ENCODE data around the gene DDX51.
"Not testable (repeated sequence)": the region's sequence is repeated elsewhere in the genome, so short reads cannot be mapped to it uniquely, and the experiment has no call there.

Gene DDX51

DNA sequence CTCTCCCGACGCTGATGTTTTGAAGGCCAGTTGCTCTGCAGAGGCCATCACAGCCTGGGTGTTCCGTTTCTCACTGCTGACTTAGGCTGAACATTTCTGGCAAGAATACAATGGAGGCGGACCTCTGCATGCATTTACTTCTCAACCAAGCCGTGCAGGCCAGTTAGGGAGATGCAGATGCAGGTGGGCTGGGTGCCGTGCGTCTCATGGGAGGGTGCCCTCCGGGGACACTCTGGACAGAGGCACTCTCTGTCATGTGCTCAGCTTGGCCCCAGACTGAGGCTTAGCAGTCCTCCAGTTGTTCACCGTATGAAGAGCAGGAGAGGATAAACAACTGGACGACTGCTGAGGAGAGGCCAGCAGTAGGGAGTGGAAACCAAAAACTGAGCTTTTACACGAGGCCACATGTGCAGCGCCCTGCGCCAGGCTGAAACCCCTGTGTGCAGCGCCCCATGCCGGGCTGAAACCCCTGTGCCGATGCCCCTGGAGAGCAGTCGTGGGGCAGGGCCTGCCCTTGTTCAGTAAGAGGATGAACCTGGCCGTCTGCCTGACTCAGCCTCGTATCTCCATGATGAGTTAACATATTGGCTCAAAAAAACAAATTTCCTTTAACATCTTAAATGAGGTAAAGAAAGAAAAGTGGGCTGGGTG, 32.3 kb downstream of the DDX51 start:
- no peaks in the 10 kb centered on the region for H3K9me3 ChIP-seq (ENCODE audit: insufficient read depth, low read depth, low read length)
- no peak overlapping the region for H3K9ac ChIP-seq (ENCODE audit: low read depth, low read length)
- H3K27me3 ChIP-seq (ENCODE audit: insufficient read depth, low read length) = no peaks in the 10 kb centered on the region
- H3K4me3 ChIP-seq (ENCODE audit: low read length) = no peak overlapping the region
- H3K27ac ChIP-seq (ENCODE audit: low read length) = no peak overlapping the region
- peaks cover 60% of the 10 kb centered on the region for H3K36me3 ChIP-seq (ENCODE audit: insufficient read depth, low read depth, low read length)
- H3K4me1 ChIP-seq (ENCODE audit: insufficient read depth, low read length) = no peaks in the 10 kb centered on the region

DNA sequence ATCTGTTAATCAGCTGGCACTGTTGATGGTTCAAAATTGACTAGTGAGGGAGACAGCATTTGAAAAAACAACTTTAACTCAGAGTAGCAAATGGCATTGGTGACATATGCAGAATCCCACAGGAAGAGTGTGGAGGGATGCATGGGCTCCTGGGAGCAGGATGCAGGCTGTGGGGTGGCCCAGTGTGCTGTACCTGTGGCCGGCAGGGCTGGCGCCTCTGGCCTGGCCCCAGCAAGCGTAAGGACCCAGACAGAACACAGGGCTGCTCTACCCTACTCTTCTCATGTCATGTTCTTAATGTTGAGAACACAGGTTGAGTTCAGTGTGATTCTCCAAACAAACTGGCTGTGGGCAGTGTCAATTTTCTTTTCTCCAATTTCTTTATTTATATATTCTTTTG, 33.4 kb downstream of the DDX51 start:
- Histone ChIP-seq H3K4me3 (ENCODE audit: low read length) (no peak overlapping the region), H3K27me3 (ENCODE audit: insufficient read depth, low read length) (no peaks in the 10 kb centered on the region), H3K9me3 (ENCODE audit: insufficient read depth, low read depth, low read length) (no peaks in the 10 kb centered on the region), H3K36me3 (ENCODE audit: insufficient read depth, low read depth, low read length) (peaks cover 53% of the 10 kb centered on the region), H3K9ac (ENCODE audit: low read depth, low read length) (no peak overlapping the region), H3K27ac (ENCODE audit: low read length) (no peak overlapping the region), H3K4me1 (ENCODE audit: insufficient read depth, low read length) (no peaks in the 10 kb centered on the region)

DNA sequence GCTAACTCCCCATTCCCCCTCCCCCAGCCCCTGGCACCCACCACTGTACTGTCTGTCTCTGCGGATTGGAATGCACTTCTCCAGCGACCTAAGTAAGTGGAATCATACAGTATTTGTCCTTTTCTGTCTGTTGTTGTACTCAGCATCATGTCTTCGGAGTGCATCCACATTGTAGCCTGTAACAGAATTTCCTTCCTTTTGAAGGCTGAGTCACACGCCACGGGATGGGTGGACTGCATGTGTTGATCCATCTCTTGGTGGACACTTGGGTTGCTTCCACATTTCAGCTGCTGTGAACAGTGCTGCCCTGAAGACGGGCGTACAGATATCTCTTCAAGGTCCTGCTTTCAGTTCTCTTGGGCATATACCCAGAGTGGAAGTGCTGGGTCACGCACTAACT, 34.4 kb downstream of the DDX51 start:
- Histone ChIP-seq H3K27me3 (ENCODE audit: insufficient read depth, low read length) (no peaks in the 10 kb centered on the region), H3K4me1 (ENCODE audit: insufficient read depth, low read length) (no peaks in the 10 kb centered on the region), H3K9me3 (ENCODE audit: insufficient read depth, low read depth, low read length) (no peaks in the 10 kb centered on the region), H3K4me3 (ENCODE audit: low read length) (no peak overlapping the region), H3K27ac (ENCODE audit: low read length) (no peak overlapping the region), H3K36me3 (ENCODE audit: insufficient read depth, low read depth, low read length) (peaks cover 51% of the 10 kb centered on the region), H3K9ac (ENCODE audit: low read depth, low read length) (no peak overlapping the region)

DNA sequence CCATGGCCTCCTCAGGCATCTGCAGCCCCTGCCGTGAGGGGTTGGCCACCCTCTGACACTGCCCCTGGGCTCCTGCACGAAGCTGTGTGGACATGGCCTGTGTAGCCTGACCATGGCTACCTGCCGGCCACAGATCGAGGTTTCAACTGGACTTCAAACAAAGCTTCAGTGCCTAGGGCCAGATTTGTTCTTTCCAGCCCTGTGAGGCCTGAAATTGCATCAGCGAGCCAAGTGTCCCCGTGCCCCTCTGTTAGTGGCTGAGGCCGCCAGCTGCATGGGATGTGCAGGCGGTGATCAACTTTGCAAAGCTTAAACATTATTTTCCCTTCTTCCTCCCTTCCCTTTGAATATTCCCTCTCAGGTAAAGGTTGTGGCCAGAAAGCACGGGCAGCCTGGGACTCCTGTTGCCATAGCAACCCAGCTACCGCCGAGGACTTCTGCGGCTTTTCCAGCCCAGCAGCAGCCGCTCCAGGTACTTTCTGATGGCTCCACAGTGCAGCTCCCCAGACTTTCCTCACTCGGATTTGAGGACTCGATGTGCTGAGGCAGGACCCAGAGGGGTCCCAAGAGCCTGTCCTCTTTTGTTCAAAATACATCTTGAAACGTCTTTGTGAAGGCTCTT, 35.8 kb downstream of the DDX51 start:
- no peaks in the 10 kb centered on the region for H3K9me3 ChIP-seq (ENCODE audit: insufficient read depth, low read depth, low read length)
- H3K4me3 ChIP-seq (ENCODE audit: low read length) = no peak overlapping the region
- H3K36me3 ChIP-seq (ENCODE audit: insufficient read depth, low read depth, low read length) = peaks cover 37% of the 10 kb centered on the region
- no peak overlapping the region for H3K9ac ChIP-seq (ENCODE audit: low read depth, low read length)
- peaks cover 2% of the 10 kb centered on the region; the same call in 1 of the 2 replicates for H3K4me1 ChIP-seq (ENCODE audit: insufficient read depth, low read length)
- H3K27me3 ChIP-seq (ENCODE audit: insufficient read depth, low read length) = no peaks in the 10 kb centered on the region
- H3K27ac ChIP-seq (ENCODE audit: low read length) = no peak overlapping the region

GRCh38 chr12:132106921-132107320, 37.2 kb downstream of the DDX51 start:
- Histone ChIP-seq H3K27me3 (ENCODE audit: insufficient read depth, low read length) (no peaks in the 10 kb centered on the region), H3K27ac (ENCODE audit: low read length) (no peak overlapping the region), H3K9ac (ENCODE audit: low read depth, low read length) (no peak overlapping the region), H3K9me3 (ENCODE audit: insufficient read depth, low read depth, low read length) (no peaks in the 10 kb centered on the region), H3K4me1 (ENCODE audit: insufficient read depth, low read length) (peaks cover 3% of the 10 kb centered on the region; the same call in 1 of the 2 replicates), H3K36me3 (ENCODE audit: insufficient read depth, low read depth, low read length) (peaks cover 35% of the 10 kb centered on the region), H3K4me3 (ENCODE audit: low read length) (no peak overlapping the region)

DNA sequence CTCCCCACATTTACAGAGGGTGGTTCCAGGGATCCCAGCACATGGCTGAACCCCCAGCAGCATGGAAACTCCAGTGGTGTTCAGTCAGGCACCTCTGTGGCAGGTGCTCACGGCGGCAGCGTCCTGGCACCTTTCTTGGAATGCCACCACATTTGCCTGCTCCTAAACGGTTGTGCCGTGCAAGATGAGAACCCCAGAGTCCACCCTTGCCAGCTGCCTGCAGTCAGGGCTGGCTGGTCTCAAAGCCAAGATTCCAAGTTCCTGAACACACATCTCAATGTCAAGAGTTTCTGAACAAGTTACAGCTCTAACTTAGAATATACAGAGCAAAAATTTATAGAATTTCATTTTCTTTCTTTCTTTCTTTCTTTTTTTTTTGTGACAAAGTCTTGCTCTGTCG, 38.7 kb downstream of the DDX51 start:
- peaks cover 27% of the 10 kb centered on the region for H3K36me3 ChIP-seq (ENCODE audit: insufficient read depth, low read depth, low read length)
- no peaks in the 10 kb centered on the region for H3K27me3 ChIP-seq (ENCODE audit: insufficient read depth, low read length)
- H3K4me1 ChIP-seq (ENCODE audit: insufficient read depth, low read length) = peaks cover 3% of the 10 kb centered on the region; the same call in 1 of the 2 replicates
- H3K9ac ChIP-seq (ENCODE audit: low read depth, low read length) = no peak overlapping the region
- H3K27ac ChIP-seq (ENCODE audit: low read length) = no peak overlapping the region
- H3K4me3 ChIP-seq (ENCODE audit: low read length) = no peak overlapping the region
- no peaks in the 10 kb centered on the region for H3K9me3 ChIP-seq (ENCODE audit: insufficient read depth, low read depth, low read length)

DNA sequence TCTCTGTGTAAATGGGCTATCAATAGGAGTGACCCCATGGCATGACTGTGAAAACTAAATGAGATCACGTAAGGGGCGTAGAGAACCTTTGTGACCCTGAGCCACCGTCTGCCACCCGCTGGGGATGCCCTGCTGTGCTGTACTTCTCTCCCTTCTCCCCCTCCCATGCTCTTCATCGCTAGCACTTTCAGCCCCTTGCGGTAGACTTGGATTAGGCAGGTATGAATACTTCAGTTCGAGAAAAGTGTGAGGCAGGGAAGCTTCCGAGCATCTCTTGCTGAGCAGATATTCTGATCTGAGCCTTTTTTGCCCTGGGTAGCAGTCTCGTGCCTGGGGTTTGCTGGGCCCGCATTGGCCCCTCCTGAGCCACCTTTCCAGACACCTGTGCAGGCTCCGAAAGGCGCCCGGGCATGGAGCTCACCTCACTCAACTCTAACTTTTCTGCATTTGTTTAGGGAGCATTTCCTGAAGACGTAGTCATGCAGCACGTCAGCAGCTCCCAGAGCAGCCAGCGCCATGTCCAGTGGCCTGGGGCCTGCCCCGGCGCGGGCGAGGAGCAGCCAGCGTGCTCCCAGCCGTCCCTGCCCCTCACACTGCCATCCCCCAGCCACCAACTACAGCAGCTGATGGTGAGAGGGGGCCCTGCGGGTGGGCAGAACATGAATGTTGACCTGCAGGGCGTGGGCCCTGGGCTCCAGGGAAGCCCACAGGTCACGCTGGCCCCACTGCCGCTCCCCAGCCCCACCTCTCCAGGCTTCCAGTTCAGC, 40.4 kb downstream of the DDX51 start:
- Histone ChIP-seq H3K36me3 (ENCODE audit: insufficient read depth, low read depth, low read length) (peaks cover 23% of the 10 kb centered on the region; the same call in 1 of the 2 replicates), H3K4me3 (ENCODE audit: low read length) (peak overlapping the region; percentile 33; the same call in 1 of the 2 replicates)

GRCh38 chr12:132103072-132103471, 41.0 kb downstream of the DDX51 start:
- peak overlapping the region; percentile 33; the same call in 1 of the 2 replicates for H3K4me3 ChIP-seq (ENCODE audit: low read length)
- H3K27ac ChIP-seq (ENCODE audit: low read length); H3K27me3 ChIP-seq (ENCODE audit: insufficient read depth, low read length); H3K4me1 ChIP-seq (ENCODE audit: insufficient read depth, low read length); H3K9me3 ChIP-seq (ENCODE audit: insufficient read depth, low read depth, low read length): not testable (repeated sequence)
- peaks cover 20% of the 10 kb centered on the region; the same call in 1 of the 2 replicates for H3K36me3 ChIP-seq (ENCODE audit: insufficient read depth, low read depth, low read length)
- H3K9ac ChIP-seq (ENCODE audit: low read depth, low read length) = peak overlapping the region; percentile 27; the same call in 1 of the 2 replicates

More for the DNA sequence above, 40.4 kb downstream of the DDX51 start:
- Histone ChIP-seq H3K9me3 (ENCODE audit: insufficient read depth, low read depth, low read length) (no peaks in the 10 kb centered on the region), H3K27ac (ENCODE audit: low read length) (no peak overlapping the region), H3K9ac (ENCODE audit: low read depth, low read length) (peak overlapping the region; percentile 27; the same call in 1 of the 2 replicates), H3K4me1 (ENCODE audit: insufficient read depth, low read length) (peaks cover 3% of the 10 kb centered on the region; the same call in 1 of the 2 replicates), H3K27me3 (ENCODE audit: insufficient read depth, low read length) (no peaks in the 10 kb centered on the region)

DNA sequence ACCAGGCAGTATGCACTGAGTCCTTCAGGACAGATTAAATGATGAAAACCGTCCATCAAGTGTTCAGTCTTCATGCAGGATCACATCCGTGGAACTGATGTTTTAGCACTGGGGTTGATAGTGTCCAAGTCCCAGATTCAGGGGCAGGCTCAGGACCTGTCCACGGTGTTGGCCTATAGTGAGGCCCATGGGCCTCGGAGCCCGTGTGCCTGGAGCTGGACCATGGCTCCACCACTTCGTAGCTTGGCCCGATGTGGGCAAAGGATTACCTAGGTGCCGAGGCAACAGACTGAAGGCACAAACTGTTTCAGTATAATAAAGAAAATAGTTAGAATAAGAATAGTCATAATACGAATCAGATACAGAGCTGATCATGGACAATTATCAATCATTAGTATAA, 41.8 kb downstream of the DDX51 start:
- Histone ChIP-seq H3K9ac (ENCODE audit: low read depth, low read length) (no peak overlapping the region), H3K27me3 (ENCODE audit: insufficient read depth, low read length) (no peaks in the 10 kb centered on the region), H3K9me3 (ENCODE audit: insufficient read depth, low read depth, low read length) (no peaks in the 10 kb centered on the region), H3K4me3 (ENCODE audit: low read length) (no peak overlapping the region), H3K36me3 (ENCODE audit: insufficient read depth, low read depth, low read length) (peaks cover 20% of the 10 kb centered on the region; the same call in 1 of the 2 replicates), H3K27ac (ENCODE audit: low read length) (no peak overlapping the region), H3K4me1 (ENCODE audit: insufficient read depth, low read length) (peaks cover 3% of the 10 kb centered on the region; the same call in 1 of the 2 replicates)

DNA sequence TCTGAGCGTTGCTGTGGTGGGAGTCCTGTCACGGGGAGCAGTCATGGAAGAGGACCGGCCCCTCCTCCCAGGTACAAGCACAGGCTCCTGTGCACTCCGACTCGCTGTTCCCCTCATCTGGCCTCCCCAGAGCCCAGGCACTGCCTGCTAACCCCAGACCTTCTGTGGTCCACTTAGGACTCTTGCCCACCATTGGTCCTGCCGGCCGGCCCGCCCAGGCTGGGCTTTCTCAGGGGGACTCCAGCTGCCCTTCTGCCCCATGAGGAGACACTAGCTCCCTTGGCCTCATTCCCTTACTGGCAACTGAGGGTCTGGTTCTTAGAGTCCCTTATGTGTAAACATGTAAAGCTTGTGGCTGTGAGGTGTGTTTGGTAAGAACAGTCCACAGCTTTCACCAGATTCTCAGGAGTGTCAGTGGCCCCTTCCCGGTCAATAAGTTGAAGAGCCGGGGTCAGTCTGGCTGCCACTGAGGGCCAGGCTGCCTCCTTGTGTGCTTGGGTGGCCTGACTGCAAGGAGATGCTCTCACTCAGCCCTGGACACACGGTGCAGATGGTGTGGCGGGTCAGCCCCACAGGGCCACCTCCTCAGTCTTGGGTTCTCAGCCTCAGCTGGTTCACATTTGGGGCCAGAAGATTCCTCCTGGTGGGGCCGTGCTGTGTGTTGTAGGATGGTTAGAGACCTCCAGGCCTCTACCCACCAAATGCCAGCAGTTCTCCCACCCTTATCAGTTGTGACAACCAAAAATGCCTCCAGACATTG, 43.6 kb downstream of the DDX51 start:
- Histone ChIP-seq H3K27me3 (ENCODE audit: insufficient read depth, low read length) (no peaks in the 10 kb centered on the region), H3K36me3 (ENCODE audit: insufficient read depth, low read depth, low read length) (peaks cover 25% of the 10 kb centered on the region), H3K9ac (ENCODE audit: low read depth, low read length) (no peak overlapping the region), H3K4me1 (ENCODE audit: insufficient read depth, low read length) (peaks cover 3% of the 10 kb centered on the region; the same call in 1 of the 2 replicates), H3K9me3 (ENCODE audit: insufficient read depth, low read depth, low read length) (peaks cover 6% of the 10 kb centered on the region), H3K27ac (ENCODE audit: low read length) (no peak overlapping the region), H3K4me3 (ENCODE audit: low read length) (no peak overlapping the region)

DNA sequence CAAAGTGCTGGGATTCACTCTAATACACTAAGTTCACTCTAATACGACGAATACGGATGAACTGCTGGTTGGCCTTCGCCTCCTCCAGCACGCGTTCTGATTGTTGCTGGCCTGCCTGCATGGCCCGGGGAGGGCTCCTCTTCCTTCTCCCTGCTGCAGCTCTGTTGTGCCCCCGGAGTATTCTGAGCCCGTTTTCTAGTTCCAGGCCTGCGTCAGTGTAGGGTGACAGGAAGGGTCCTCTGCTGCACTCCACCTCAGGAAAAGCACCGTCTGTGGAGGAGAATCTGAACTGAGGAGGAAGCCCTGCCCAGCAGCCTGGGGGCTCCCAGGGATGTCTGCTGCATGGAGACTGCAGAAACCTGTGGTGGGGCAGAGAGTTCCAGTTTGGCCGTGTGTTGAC, 44.4 kb downstream of the DDX51 start:
- no peak overlapping the region for H3K4me3 ChIP-seq (ENCODE audit: low read length)
- no peaks in the 10 kb centered on the region for H3K27me3 ChIP-seq (ENCODE audit: insufficient read depth, low read length)
- no peak overlapping the region for H3K27ac ChIP-seq (ENCODE audit: low read length)
- H3K36me3 ChIP-seq (ENCODE audit: insufficient read depth, low read depth, low read length) = peaks cover 20% of the 10 kb centered on the region
- peaks cover 6% of the 10 kb centered on the region for H3K9me3 ChIP-seq (ENCODE audit: insufficient read depth, low read depth, low read length)
- no peak overlapping the region for H3K9ac ChIP-seq (ENCODE audit: low read depth, low read length)
- H3K4me1 ChIP-seq (ENCODE audit: insufficient read depth, low read length) = peaks cover 3% of the 10 kb centered on the region; the same call in 1 of the 2 replicates
